ENCODE data around the gene PPP1R13B.

- TF ChIP-seq CTCF (optimal IDR thresholded peaks at IDR 0.05 in 1 of 3, IDR thresholded peaks at IDR 0.05 in 1 of 3, conservative IDR thresholded peaks at IDR 0.05 in 1 of 3; ENCODE audit: extremely low read depth in 1 of 3, insufficient read depth in 2 of 3, low read length in 3 of 3), result no peak
- TF ChIP-seq EZH2 (IDR thresholded peaks at IDR 0.05; ENCODE audit: low read length), result no peak
Observed at GRCh38 chr14:103697206-103697602, 150.2 kb downstream of the PPP1R13B start.
